HG03280 (cell line): ENCODE data around the gene SLC5A1.
"Not testable (repeated sequence)": the region's sequence is repeated elsewhere in the genome, so short reads cannot be mapped to it uniquely, and the experiment has no call there.

Experiments used
- ATAC-seq: cut with Tn5 transposase; IDR thresholded peaks from one replicate; pipeline ENCODE4 v1.9.1; 2021; ENCODE audit warnings: mild to moderate bottlenecking, moderate library complexity; ENCODE audit not compliant: unreplicated experiment

SLC5A1 gene

DNA sequence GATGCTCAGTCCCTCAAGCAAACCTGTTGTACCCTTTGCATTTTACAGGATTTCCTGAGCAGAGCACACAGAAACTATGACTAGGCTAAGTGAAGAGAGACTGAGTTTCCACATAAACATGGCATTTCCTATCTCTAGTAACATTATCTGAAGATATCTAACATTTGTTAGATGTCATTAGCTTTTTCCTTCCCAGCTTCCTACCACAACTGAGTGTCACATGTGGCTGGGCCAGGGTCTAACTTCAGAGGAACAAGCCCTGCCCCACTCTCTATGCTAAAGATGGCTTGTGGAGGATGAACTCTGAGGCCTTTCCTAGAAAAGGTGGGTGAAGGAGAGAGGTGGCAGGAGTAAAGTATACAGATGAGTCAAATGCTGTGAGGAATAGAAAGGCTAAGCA, 99.5 kb downstream of the SLC5A1 start:
- ATAC-seq = no peak

DNA sequence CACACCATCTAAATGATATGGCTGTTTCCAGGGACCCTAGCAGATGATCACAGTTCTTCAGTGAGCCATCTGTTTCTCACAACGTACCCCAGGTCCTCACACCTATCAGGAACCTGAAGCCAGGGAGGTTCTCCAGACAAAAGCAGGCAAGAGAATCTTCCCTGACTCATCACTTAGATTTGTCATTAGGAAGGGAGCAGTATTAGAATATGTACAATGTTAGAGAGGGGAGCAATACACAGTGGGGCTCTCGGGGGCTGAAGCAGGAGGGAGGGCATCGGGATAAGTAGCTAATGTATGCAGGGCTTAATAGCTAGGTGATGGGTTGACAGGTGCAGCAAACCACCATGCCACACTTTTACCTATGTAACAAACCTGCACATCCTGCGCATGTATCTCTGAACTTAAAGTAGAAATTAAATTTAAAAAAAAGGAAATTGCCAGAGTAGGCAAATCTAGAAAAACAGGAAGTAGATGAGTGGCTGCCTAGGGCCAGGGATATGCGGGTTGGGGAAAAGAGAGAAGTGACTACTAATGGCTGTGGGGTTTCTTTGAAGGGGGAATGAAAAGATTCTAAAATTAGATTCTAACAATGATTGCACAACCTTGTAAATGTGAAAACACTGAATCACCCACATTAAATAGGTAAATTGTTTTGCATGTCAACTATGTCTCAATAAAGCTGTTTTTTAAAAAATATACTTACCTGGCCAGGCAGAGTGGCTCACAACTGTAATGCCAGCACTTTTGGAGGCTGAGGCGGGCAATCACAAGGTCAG, 101.6 kb downstream of the SLC5A1 start:
- no peak for ATAC-seq

GRCh38 chr22:32147128-32147527, 104.1 kb downstream of the SLC5A1 start:
- ATAC-seq = not testable (repeated sequence)

DNA sequence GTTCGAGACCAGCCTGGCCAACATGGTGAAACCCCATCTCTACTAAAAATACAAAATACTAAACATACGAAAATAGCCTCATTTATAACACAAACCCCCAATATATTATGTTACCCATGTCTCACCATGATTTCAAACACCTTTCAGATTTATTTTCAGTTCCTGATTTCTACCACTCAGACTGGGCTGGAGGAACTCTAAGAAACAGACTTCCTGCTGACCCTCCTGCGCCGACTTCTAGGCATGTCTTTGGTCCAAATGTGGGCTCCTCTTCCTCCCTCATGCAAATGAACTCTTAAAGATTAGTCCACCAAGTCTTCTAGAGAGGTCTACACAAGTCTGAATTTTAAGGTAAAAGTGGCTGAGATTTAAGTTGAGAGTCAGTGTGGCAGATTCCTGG, 105.3 kb downstream of the SLC5A1 start:
- ATAC-seq = not testable (repeated sequence)

DNA sequence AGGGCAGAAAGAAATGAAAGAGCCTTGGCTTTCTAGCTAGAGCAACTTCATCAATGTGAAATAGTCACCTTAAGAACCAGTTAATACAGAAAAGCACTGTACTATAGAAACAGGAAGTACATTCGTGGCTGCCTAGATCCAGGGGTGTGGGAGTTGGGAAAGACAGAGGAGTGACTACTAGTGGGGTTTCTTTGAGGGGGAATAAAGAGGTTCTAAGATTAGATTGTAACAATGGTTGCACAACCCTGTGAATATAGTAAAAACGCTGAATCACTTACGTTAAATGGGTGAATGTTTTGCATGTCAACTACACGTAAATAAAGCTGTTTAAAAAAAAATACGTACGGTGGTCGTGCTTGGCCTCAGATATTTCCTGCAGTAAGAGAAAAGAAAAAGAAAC, 107.6 kb downstream of the SLC5A1 start:
- ATAC-seq = not testable (repeated sequence)

GRCh38 chr22:32151641-32152040, 108.6 kb downstream of the SLC5A1 start:
- not testable (repeated sequence) for ATAC-seq

- not testable (repeated sequence) for ATAC-seq
Observed at GRCh38 chr22:32154727-32155126, 111.7 kb downstream of the SLC5A1 start.

GRCh38 chr22:32157632-32158031, 114.6 kb downstream of the SLC5A1 start:
- not testable (repeated sequence) for ATAC-seq

DNA sequence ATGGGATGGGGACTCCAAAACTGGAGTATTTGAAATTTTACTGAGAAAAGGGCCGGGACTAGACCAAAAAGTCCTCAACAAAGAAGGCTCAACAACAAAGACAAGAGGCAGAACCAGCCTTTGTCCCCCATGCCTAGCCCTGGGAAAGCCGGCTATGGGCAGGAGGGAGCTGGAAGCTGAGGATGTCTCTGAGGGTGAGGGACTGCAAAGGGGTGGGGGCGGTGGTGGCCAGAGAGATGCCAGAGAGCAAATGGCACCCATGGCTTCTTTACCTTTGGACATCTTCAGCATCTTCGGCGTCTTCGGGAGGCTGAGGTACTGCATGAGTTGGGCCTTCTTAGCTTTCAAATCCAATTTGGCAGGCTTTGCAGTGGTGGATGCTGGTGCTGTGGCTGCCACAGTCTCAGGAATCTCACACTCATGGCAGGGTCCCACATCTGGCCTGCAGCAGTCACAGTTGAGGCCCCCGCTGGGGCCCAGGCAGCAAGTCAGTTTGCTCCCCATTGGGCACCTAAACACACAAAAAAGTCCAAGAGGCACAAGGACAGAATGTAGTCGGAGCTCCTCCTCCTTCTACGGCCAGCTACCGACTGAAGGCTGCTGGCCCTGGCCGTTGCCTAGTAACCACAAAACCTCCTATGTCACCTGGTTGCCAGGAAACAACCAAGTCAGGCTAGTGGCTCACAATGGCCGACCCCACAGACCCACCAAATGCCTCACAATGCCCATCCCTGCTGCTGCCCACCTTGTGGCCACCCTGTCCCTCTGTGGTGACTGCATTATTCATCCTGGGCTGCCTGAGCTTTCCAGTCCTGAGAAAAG, 115.9 kb downstream of the SLC5A1 start, which contains the start of gene C22orf42:
C22orf42 (minus strand) TSS at position 592 of the 822 bp plus-strand sequence; CDS start at position 504, 88 bp downstream.
- no peak for ATAC-seq

DNA sequence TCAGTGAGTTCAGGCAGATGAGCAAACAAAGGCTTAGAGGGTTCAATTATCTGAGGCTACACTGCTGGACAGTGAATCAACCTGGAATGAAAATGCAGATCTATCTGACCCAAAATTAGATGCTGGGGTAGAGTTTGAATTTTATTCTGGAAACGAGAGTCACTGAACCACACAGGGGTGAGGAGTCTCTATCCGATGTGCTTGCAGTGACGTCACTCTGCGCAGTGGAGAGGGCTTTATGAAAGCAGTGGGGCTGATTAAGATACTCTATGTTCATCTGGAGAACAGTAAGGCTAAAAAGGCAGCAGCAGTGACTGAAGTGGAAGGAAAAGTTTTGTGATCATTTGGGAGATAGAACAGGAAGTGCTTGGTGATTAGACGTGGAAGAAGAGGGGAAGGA, 117.3 kb downstream of the SLC5A1 start:
- not testable (repeated sequence) for ATAC-seq
